Measurements from ENCODE around the gene SPEG. TPM values are rescaled to one million over a fixed set of nuclear protein-coding genes. Genes with fewer than 3 reads are reported as not detected.

SPEG gene
- polyA plus RNA-seq, 3 donors from 2014 or later = not detected

GRCh38 chr2:219471476-219472371 lies 37.1 kb downstream of the SPEG start:
- Mint-ChIP-seq H3K36me3 (no peaks in the 10 kb centered on the region), H3K27ac (no peak overlapping the region), H3K9me3 (no peaks in the 10 kb centered on the region), H3K4me1 (peaks cover 0 to 3% of the 10 kb centered on the region in 2 donors), H3K27me3 (ENCODE audit: low read depth in 3 of 3) (peaks cover 0 to 2% (median 2%) of the 10 kb centered on the region in 3 donors), H3K4me3 (no peak overlapping the region)
- DNase-seq = no peak

- Mint-ChIP-seq H3K4me1 (peaks cover 0 to 3% of the 10 kb centered on the region in 2 donors), H3K9me3 (no peaks in the 10 kb centered on the region)
Observed at GRCh38 chr2:219472629-219473187, 38.1 kb downstream of the SPEG start.

GRCh38 chr2:219473511-219473910 lies 38.9 kb downstream of the SPEG start:
- H3K4me1 Mint-ChIP-seq = peaks cover 0 to 3% of the 10 kb centered on the region in 2 donors
- H3K27me3 Mint-ChIP-seq (ENCODE audit: low read depth in 3 of 3) = peaks cover 0 to 4% (median 2%) of the 10 kb centered on the region in 3 donors
- no peak for DNase-seq
- no peak overlapping the region for H3K4me3 Mint-ChIP-seq
- H3K27ac Mint-ChIP-seq = no peak overlapping the region
- no peaks in the 10 kb centered on the region for H3K9me3 Mint-ChIP-seq
- H3K36me3 Mint-ChIP-seq = no peaks in the 10 kb centered on the region

More at GRCh38 chr2:219472629-219473187, 38.1 kb downstream of the SPEG start:
- DNase-seq = no peak
- H3K27me3 Mint-ChIP-seq (ENCODE audit: low read depth in 3 of 3) = peaks cover 0 to 4% (median 2%) of the 10 kb centered on the region in 3 donors
- no peak overlapping the region for H3K27ac Mint-ChIP-seq
- no peak overlapping the region for H3K4me3 Mint-ChIP-seq
- no peaks in the 10 kb centered on the region for H3K36me3 Mint-ChIP-seq

GRCh38 chr2:219474285-219475060 lies 39.8 kb downstream of the SPEG start:
- Mint-ChIP-seq H3K27me3 (ENCODE audit: low read depth in 3 of 3) (peaks cover 0 to 4% (median 2%) of the 10 kb centered on the region in 3 donors), H3K4me3 (no peak overlapping the region), H3K27ac (no peak overlapping the region), H3K9me3 (no peaks in the 10 kb centered on the region), H3K4me1 (peaks cover 0 to 3% of the 10 kb centered on the region in 2 donors), H3K36me3 (no peaks in the 10 kb centered on the region)
- no peak for DNase-seq

- no peaks in the 10 kb centered on the region for H3K9me3 Mint-ChIP-seq
- peaks cover 0 to 6% (median 2%) of the 10 kb centered on the region in 3 donors for H3K27me3 Mint-ChIP-seq (ENCODE audit: low read depth in 3 of 3)
- no peak for DNase-seq
- H3K4me1 Mint-ChIP-seq = peaks cover 0 to 3% of the 10 kb centered on the region in 2 donors
- no peak overlapping the region for H3K4me3 Mint-ChIP-seq
- no peaks in the 10 kb centered on the region for H3K36me3 Mint-ChIP-seq
- no peak overlapping the region for H3K27ac Mint-ChIP-seq
Observed at GRCh38 chr2:219475278-219475677, 40.6 kb downstream of the SPEG start.

GRCh38 chr2:219475697-219476651 lies 41.3 kb downstream of the SPEG start:
- peak; percentile 19 to 33 (median 28) for DNase-seq
- Mint-ChIP-seq H3K9me3 (no peaks in the 10 kb centered on the region), H3K27ac (no peak overlapping the region), H3K27me3 (ENCODE audit: low read depth in 3 of 3) (peaks cover 0 to 4% (median 2%) of the 10 kb centered on the region in 3 donors), H3K4me3 (no peak overlapping the region), H3K4me1 (peaks cover 0 to 3% of the 10 kb centered on the region in 2 donors), H3K36me3 (no peaks in the 10 kb centered on the region)

GRCh38 chr2:219476652-219477151 lies 42.1 kb downstream of the SPEG start:
- no peak for DNase-seq
- Mint-ChIP-seq H3K27ac (no peak overlapping the region), H3K9me3 (no peaks in the 10 kb centered on the region), H3K36me3 (no peaks in the 10 kb centered on the region), H3K4me3 (no peak overlapping the region), H3K4me1 (peaks cover 0 to 3% of the 10 kb centered on the region in 2 donors), H3K27me3 (ENCODE audit: low read depth in 3 of 3) (peaks cover 0 to 4% (median 2%) of the 10 kb centered on the region in 3 donors)

- Mint-ChIP-seq H3K4me1 (peaks cover 0 to 3% of the 10 kb centered on the region in 2 donors), H3K27me3 (ENCODE audit: low read depth in 3 of 3) (peaks cover 0 to 6% (median 5%) of the 10 kb centered on the region in 3 donors), H3K36me3 (no peaks in the 10 kb centered on the region), H3K27ac (no peak overlapping the region), H3K4me3 (no peak overlapping the region), H3K9me3 (no peaks in the 10 kb centered on the region)
- DNase-seq = no peak
Observed at GRCh38 chr2:219477179-219477578, 42.5 kb downstream of the SPEG start.

GRCh38 chr2:219477815-219478214 lies 43.2 kb downstream of the SPEG start:
- H3K27ac Mint-ChIP-seq = no peak overlapping the region
- peaks cover 0 to 7% (median 7%) of the 10 kb centered on the region in 3 donors for H3K27me3 Mint-ChIP-seq (ENCODE audit: low read depth in 3 of 3)
- peaks cover 0 to 3% of the 10 kb centered on the region in 2 donors for H3K4me1 Mint-ChIP-seq
- no peaks in the 10 kb centered on the region for H3K36me3 Mint-ChIP-seq
- H3K9me3 Mint-ChIP-seq = no peaks in the 10 kb centered on the region
- H3K4me3 Mint-ChIP-seq = no peak overlapping the region
- no peak for DNase-seq

- H3K36me3 Mint-ChIP-seq = no peaks in the 10 kb centered on the region
- no peaks in the 10 kb centered on the region for H3K9me3 Mint-ChIP-seq
- peaks cover 0 to 9% (median 7%) of the 10 kb centered on the region in 3 donors for H3K27me3 Mint-ChIP-seq (ENCODE audit: low read depth in 3 of 3)
- no peak overlapping the region for H3K27ac Mint-ChIP-seq
- no peak for DNase-seq
- H3K4me3 Mint-ChIP-seq = no peak overlapping the region
- peaks cover 0 to 4% of the 10 kb centered on the region in 2 donors for H3K4me1 Mint-ChIP-seq
Observed at GRCh38 chr2:219478916-219479315, 44.3 kb downstream of the SPEG start.

- H3K4me3 Mint-ChIP-seq = no peak overlapping the region
- H3K9me3 Mint-ChIP-seq = no peaks in the 10 kb centered on the region
- H3K27ac Mint-ChIP-seq = no peak overlapping the region
- H3K4me1 Mint-ChIP-seq = peaks cover 0 to 5% of the 10 kb centered on the region in 2 donors
- no peak for DNase-seq
- H3K36me3 Mint-ChIP-seq = no peaks in the 10 kb centered on the region
- peaks cover 0 to 11% (median 4%) of the 10 kb centered on the region in 3 donors for H3K27me3 Mint-ChIP-seq (ENCODE audit: low read depth in 3 of 3)
Observed at GRCh38 chr2:219480004-219480403, 45.4 kb downstream of the SPEG start.

GRCh38 chr2:219482674-219483405 lies 48.2 kb downstream of the SPEG start:
- peaks cover 0 to 3% of the 10 kb centered on the region in 2 donors for H3K4me1 Mint-ChIP-seq
- H3K27me3 Mint-ChIP-seq (ENCODE audit: low read depth in 3 of 3) = peaks cover 2 to 17% (median 15%) of the 10 kb centered on the region in 3 donors
- H3K4me3 Mint-ChIP-seq = no peak overlapping the region
- H3K9me3 Mint-ChIP-seq = no peaks in the 10 kb centered on the region
- no peak for DNase-seq
- H3K27ac Mint-ChIP-seq = no peak overlapping the region
- H3K36me3 Mint-ChIP-seq = no peaks in the 10 kb centered on the region

Measured in immature natural killer cell (primary cell).